NCI-H2107 (cell line): ENCODE data around the gene RSL1D1.
"Not testable (repeated sequence)": the region's sequence is repeated elsewhere in the genome, so short reads cannot be mapped to it uniquely, and the experiment has no call there.

ENCODE experiments used
- DNase-seq: peaks from one replicate; lab custom pipeline; 2025; lab: John Stamatoyannopoulos, UW

RSL1D1 gene

GRCh38 chr16:11843861-11844260 lies 7.5 kb downstream of the RSL1D1 start:
- no peak for DNase-seq

DNA sequence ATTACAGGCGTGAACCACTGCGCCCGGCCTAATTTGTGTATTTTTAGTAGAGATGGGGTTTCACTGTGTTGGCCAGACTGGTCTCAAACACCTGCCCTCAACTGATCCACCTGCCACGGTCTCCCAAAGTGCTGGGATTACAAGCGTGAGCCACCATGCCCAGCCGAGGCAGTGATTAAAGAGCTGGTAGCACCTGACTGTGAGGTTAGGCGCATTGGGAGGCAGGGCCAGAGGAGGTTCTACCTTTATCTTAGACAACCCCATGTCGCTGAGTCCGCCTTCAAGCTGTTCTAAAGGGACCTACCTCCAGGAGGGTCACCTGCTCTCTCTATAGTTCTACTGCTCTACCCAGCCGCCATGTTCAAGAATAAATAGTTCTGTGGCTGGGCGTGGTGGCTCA lies 8.1 kb downstream of the RSL1D1 start:
- DNase-seq: no peak

- no peak for DNase-seq
These were observed 10.3 kb downstream of the RSL1D1 start for GRCh38 chr16:11841026-11841425.

GRCh38 chr16:11836650-11837244 lies 14.6 kb downstream of the RSL1D1 start:
- no peak for DNase-seq

DNA sequence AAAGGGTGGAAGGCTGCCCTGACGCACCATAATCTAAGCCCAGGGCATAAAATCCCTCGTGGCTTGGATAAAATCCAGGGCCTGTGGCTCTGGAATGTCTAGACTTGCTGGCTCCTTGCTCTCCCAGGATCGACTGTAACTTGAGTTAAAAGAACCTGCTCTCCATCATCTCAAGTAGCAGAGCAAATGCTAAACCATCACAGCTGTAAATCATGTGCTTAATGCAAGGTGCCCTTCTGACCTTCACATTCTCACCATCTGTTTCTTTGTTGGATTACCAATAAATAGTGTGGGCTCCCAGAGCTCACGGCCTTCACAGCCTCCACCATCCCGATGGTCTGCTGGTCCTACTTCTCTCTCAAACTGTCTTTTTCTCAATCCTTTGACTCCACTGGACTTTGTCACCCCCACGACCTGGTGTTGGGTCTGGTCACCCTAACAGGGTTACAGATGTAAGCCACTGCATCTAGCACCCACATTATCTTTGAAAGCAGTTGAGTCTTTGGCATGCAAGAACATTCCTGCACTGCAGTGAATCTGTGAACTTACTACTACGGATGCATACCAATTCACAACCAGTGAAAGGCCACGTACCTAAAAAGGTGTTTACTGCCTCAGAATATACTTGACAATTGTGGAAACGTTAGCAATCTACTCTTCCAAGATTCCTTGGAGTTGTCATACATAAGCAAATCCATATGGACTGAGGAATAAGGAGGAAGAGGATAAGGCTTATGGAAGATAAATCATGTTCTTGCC lies 15.3 kb downstream of the RSL1D1 start:
- no peak for DNase-seq

- no peak for DNase-seq
These were observed 16.0 kb downstream of the RSL1D1 start for GRCh38 chr16:11835309-11835708.

DNA sequence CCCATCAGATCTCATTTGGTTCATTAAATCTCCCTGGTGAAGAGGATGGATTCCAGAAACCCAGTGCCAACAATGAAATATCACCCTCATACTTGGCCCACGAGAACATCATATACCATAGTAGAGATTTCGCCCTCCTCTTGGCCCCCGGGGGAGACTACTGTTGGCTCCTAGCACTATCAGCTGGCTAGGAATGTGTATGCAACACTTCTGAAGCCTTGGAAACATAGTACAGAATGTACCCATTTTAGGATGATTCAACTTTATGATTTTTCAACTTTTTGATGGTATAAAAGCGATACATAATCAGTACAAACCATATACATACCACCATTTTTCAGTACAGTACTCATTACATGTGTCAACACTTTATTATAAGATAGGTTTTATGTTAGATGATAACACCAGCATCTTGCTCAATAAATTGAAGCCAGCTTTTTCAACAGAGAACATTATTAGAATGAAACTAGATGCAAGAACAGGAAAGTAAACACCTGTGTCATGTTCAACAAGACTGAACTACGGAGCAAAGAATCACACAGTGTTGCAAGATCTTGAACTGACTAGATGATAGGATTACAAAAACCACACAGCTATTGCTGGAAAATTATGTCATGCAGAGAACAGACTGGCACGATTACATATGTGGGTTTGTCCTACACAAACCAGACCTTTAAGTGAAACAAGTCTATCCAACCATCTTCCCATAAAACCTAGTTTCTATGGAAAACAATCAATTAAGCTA lies 17.2 kb downstream of the RSL1D1 start:
- DNase-seq: no peak

DNA sequence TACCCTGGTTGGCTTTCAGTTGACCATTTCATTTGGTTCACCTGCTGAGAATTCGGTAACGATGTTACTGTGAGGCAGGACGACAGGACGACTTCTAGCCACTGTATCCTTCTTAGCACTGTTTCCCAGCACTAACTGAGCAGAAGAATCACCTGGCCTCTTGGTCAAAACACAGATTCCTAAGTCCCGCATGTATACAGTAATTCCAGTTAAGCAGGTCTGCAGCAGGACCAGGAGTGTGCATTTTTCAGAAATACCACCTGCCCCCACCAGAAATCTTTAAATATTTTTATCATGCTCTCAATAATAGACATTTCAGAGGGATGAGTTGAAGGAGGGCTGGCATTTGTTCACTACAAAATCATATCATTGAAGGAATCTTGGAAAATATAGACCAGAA lies 22.6 kb downstream of the RSL1D1 start:
- no peak for DNase-seq

DNA sequence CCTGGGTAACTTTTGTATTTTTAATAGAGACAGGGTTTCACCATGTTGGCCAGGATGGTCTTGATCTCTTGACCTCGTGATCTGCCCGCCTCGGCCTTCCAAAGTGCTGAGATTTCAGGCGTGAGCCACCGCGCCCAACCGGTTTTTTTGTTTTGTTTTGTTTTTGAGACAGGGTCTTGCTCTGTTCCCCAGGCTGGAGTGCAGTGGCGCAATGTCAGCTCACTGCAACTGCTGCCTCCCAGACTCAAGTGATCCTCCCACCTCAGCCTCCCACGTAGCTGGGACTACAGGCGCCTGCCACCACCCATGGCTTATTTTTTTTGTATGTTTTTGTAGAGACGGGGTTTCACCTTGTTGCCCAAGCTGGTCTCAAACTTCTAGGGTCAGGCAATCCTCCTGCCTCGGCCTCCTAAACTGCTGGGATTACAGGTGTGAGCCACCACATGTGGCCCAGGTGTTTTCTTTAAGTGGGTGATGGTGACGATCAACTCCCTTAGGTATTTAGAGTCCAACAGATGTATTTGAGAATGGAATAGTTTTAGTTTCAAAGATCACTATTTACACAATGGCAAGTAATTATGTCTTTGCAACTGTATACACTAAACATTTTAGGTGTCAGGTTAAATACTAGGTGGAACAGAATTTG lies 25.7 kb downstream of the RSL1D1 start:
- not testable (repeated sequence) for DNase-seq

DNA sequence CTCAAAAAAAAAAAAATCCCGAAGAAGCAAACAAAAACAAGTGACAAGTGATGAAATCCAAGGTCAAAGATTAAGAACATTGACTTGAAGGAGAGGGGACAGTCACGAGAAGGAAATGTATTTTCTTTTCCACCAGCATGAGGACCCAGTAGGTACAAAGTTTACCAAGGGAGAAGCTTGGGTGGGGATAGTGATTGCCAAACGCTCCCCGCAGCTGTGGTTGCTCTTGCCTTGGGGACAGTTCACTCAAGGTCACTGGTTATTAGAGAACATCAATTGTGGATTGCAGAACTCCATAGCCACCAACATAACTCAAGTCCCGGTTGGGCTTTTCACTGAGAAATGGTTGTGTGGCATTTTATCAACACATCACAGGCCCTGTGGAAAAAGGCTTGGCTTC lies 27.0 kb downstream of the RSL1D1 start:
- DNase-seq: no peak

- DNase-seq: not testable (repeated sequence)
These were observed 27.7 kb downstream of the RSL1D1 start for GRCh38 chr16:11823645-11824044.

DNA sequence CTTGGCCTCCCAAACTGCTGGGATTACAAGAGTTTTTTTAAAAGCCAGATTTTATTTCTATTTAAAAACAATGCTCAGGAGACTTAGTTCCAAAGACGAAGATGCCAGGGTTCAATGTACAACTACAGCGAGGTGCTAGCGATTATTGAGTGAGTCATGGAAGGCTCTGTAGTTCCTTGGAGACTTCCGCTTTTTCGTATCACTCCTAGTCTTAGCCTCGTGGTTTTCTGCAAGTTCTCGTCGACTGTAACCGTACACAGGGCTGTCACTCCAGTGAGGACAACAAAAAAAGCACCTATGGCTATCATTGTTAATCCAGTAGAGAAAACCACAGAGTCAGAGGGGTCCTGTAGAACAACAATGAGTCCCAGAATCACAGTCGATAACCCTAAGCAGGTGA lies 31.5 kb downstream of the RSL1D1 start:
- DNase-seq: no peak

GRCh38 chr16:11818970-11819369 lies 32.4 kb downstream of the RSL1D1 start:
- not testable (repeated sequence) for DNase-seq

- no peak for DNase-seq
These were observed 35.2 kb downstream of the RSL1D1 start for GRCh38 chr16:11816123-11816522.

DNA sequence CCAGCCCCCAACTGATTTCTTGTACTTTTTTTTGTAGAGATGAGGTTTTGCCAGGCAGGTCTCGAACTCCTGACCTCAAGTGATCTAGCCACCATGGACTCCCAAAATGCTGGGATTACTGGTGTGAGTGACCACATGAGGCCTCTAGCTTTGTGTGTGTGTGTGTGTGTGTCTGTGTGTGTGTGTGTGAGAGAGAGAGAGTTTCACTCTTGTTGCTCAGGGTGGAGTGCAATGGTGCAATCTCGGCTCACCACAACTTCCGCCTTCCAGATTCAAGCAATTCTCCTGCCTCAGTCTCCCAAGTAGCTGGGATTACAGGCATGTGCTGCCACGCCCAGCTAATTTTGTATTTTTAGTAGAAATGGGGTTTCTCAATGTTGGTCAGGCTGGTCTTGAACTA lies 36.5 kb downstream of the RSL1D1 start:
- DNase-seq: not testable (repeated sequence)

- no peak for DNase-seq
These were observed 44.6 kb downstream of the RSL1D1 start for GRCh38 chr16:11806721-11807120.

- no peak for DNase-seq
These were observed 45.8 kb downstream of the RSL1D1 start for GRCh38 chr16:11805556-11805955.

DNA sequence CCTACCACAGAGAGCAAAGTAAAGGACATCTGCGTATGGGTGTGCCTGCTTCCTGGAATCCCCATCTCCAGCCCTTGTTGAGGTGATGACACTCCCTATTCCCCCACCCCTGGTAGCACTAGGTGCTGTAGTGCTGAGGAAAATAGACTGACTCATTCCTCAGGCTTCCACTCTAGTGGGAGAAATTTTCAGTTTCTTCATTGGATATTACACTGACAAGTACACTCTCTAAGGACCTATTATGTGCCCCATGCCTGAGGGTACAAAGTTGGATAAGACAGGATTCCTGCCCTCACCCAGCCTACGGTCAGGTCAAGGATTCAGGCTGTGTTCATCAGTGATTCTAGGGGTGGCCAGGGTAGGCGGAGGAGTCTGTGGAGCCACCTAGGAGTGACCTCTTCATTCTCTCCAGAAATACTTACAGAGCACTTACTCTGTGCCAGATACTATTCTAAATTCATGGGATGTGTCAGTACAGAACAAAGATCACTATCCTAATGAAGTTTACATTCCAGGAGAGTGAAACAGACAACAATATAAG lies 49.8 kb downstream of the RSL1D1 start:
- no peak for DNase-seq

DNA sequence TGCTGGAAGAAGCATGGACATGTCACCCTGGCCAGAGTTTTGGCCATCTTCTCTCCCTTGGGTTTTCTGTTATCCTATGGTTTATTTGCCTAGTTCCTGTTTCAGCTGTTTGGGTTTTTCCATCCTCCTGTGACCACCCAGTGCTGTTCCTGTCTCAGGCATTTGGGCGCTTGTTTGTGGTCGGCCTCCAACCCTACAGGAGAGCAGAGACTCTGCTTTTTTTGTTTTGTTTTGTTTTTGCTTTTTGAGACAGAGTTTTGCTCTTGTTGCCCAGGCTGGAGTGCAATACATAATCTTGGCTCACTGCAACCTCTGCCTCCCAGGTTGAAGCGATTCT lies 51.0 kb downstream of the RSL1D1 start:
- no peak for DNase-seq

DNA sequence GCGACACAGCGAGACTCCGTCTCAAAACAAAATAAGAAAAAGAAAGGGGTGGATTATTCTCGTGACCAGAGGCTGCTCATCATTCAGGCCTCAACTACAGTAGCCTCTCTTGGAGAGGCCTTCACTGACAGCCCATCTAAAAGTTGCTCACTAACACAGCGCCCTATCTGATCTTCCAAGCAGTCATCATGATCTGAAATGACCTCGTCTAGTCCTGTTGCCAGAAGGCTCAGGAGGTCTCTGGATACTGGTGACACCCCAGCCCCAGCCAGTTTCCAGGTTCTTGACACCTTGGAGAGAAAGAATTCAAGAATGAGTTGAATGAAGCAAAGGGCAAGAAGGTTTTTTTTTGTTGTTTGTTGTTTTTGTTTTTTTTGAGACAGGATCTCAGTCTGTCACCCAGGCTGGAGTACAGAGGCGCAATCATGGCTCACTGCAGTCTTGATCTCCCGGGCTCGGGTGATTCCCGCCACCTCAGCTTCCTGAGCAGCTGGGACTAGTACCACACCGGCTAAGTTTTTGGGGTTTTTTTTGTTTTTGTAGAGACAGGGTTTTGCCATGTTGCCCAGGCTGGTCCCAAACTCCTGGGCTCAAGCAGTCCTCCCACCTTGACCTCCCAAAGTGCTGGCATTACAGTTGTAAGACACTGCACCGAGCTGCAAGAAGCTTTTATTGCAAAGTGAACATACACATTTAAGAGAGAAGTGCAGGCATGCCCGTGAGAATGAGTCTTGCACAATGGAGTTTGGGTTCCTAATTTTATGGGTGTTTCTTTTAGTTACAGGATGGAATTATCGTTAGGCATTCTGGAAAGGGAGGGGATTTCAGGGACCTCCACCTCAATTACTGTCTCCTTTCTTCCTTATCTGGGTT lies 51.6 kb downstream of the RSL1D1 start:
- no peak for DNase-seq

DNA sequence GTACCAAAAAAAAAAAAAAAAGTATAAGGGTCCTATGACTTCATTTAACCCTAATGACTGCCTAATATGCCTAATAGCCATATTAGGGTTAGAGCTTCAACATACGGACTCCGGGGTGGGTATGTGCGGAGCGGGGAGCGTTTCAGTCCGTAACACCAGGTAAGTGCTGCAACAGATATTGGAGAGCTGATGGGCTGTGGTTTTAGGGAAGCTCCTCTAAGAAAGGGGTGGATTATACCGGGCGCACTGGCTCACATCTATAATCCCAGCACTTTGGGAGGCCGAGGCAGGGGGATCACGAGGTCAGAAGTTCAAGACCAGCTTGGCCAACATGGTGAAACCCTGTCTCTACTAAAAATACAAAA lies 52.3 kb downstream of the RSL1D1 start:
- DNase-seq: no peak

- no peak for DNase-seq
These were observed 53.4 kb downstream of the RSL1D1 start for GRCh38 chr16:11797957-11798299.
